Renal pelvis (tissue), 12 donors: Measurements from ENCODE around the gene LCORL. TPM values are rescaled to one million over a fixed set of nuclear protein-coding genes. Genes with fewer than 3 reads are reported as not detected.
"Not testable (repeated sequence)": the region's sequence is repeated elsewhere in the genome, so short reads cannot be mapped to it uniquely, and the experiment has no call there.

Experiments used
- DNase-seq: peaks from one replicate; pipeline ENCODE4 v3.0.0-alpha.2; 2013
- long read RNA-seq, 16 experiments: transcript quantifications; one replicate each; lab custom pipeline, GENCODE V29; 2026
- polyA plus RNA-seq, 3 donors: library from polyadenylated mRNA; unstranded; fragments of 120-200 nt; gene quantifications; one replicate each; pipeline ENCODE4 v1.2.1, GENCODE V29; 2013; ENCODE audit not compliant: insufficient read length in 3 of 3

Gene LCORL
- polyA plus RNA-seq, result 10 to 100 TPM; 22.3 to 25.3 (median 24.9) TPM
- long read RNA-seq, donor 1, full-length matches to known transcripts, result 1 of 6 reads
- long read RNA-seq, donor 1, partial matches to known transcripts, result 5 of 6 reads
- long read RNA-seq, donor 1, other reads (novel, unspliced or antisense), result 0 of 6 reads
- long read RNA-seq, donor 2, full-length matches to known transcripts, result 2 of 2 reads
- long read RNA-seq, donor 2, partial matches to known transcripts, result 0 of 2 reads
- long read RNA-seq, donor 2, other reads (novel, unspliced or antisense), result 0 of 2 reads
- long read RNA-seq, donor 3, full-length matches to known transcripts, result 3 of 3 reads
- long read RNA-seq, donor 3, partial matches to known transcripts, result 0 of 3 reads
- long read RNA-seq, donor 3, other reads (novel, unspliced or antisense), result 0 of 3 reads
- long read RNA-seq, donor 4, result 0 reads
- long read RNA-seq, donor 5, full-length matches to known transcripts, result 1 of 1 reads
- long read RNA-seq, donor 5, partial matches to known transcripts, result 0 of 1 reads
- long read RNA-seq, donor 5, other reads (novel, unspliced or antisense), result 0 of 1 reads
- long read RNA-seq, donor 6, full-length matches to known transcripts, result 2 of 2 reads
- long read RNA-seq, donor 6, partial matches to known transcripts, result 0 of 2 reads
- long read RNA-seq, donor 6, other reads (novel, unspliced or antisense), result 0 of 2 reads
- long read RNA-seq, donor 7, partial matches to known transcripts, result 9 of 9 reads
- long read RNA-seq, donor 7, other reads (novel, unspliced or antisense), result 0 of 9 reads
- long read RNA-seq, donor 8, full-length matches to known transcripts, result 1 of 7 reads
- long read RNA-seq, donor 8, partial matches to known transcripts, result 6 of 7 reads
- long read RNA-seq, donor 8, other reads (novel, unspliced or antisense), result 0 of 7 reads
- long read RNA-seq, donor 9, full-length matches to known transcripts, result 4 of 15 reads
- long read RNA-seq, donor 9, partial matches to known transcripts, result 11 of 15 reads
- long read RNA-seq, donor 9, other reads (novel, unspliced or antisense), result 0 of 15 reads
- long read RNA-seq, donor 10, full-length matches to known transcripts, result 5 of 15 reads
- long read RNA-seq, donor 10, partial matches to known transcripts, result 10 of 15 reads
- long read RNA-seq, donor 10, other reads (novel, unspliced or antisense), result 0 of 15 reads
- long read RNA-seq, donor 11, full-length matches to known transcripts, result 2 of 2 reads
- long read RNA-seq, donor 11, partial matches to known transcripts, result 0 of 2 reads
- long read RNA-seq, donor 11, other reads (novel, unspliced or antisense), result 0 of 2 reads
- long read RNA-seq, donor 12, full-length matches to known transcripts, result 5 of 5 reads
- long read RNA-seq, donor 12, partial matches to known transcripts, result 0 of 5 reads
- long read RNA-seq, donor 12, other reads (novel, unspliced or antisense), result 0 of 5 reads
- long read RNA-seq, donor 13, full-length matches to known transcripts, result 5 of 5 reads
- long read RNA-seq, donor 13, partial matches to known transcripts, result 0 of 5 reads
- long read RNA-seq, donor 13, other reads (novel, unspliced or antisense), result 0 of 5 reads
- long read RNA-seq, donor 14, full-length matches to known transcripts, result 4 of 4 reads
- long read RNA-seq, donor 14, partial matches to known transcripts, result 0 of 4 reads
- long read RNA-seq, donor 14, other reads (novel, unspliced or antisense), result 0 of 4 reads
- long read RNA-seq, donor 15, full-length matches to known transcripts, result 8 of 8 reads
- long read RNA-seq, donor 15, partial matches to known transcripts, result 0 of 8 reads
- long read RNA-seq, donor 15, other reads (novel, unspliced or antisense), result 0 of 8 reads
- long read RNA-seq, donor 16, full-length matches to known transcripts, result 4 of 4 reads
- long read RNA-seq, donor 16, partial matches to known transcripts, result 0 of 4 reads
- long read RNA-seq, donor 16, other reads (novel, unspliced or antisense), result 0 of 4 reads

DNA sequence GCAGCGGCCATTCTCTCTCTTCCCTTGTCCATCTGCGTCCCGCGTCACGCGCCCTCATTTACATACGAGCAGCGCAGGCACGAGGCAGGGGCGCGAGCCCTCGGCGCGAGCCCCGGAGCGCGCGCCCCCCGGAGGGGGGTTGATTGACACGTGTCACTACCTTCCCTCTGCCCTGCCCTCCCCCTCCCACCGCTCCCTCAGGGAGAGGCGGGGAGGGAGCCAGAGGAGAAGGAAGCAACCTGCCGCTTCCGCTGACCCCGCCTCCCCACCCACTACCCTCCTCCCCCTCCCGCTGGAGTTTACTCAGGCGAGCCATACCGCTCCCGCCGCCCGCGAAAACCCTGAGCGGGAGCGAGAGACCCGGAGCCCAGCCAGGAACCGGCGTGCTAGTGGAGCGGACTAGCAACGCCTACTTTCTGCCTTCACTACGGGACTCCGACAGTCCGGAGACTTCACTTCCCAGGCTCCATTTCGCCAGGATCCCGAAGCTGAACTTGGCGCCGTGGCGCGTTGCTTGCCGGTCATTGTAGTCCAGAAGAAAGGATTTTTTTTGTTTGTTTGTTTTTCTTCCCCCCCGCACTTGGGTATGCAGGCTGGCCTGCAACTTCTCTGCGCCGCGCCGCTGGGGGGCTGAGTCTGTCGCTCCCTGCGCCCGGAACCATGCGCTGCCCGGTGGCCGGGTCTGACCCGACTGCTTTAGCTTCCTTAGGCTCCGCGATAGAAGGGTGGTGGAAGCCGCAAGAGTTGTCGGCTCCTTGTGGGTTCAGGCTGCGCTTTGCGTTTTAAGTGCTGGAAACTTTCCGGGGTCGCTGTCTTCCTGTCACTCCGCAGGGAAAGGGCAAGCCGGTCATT, at the start of gene LCORL:
Gene LCORL (minus strand): TSS at position 36 of the 852 bp plus-strand sequence. CDS start 4 bp downstream, at position 32.
- DNase-seq, result peak; percentile 97

GRCh38 chr4:18069810-18070209, 48.3 kb upstream of the LCORL start:
- no peak for DNase-seq

GRCh38 chr4:18067031-18067430, 45.5 kb upstream of the LCORL start:
- no peak for DNase-seq

GRCh38 chr4:18063079-18063478, 41.5 kb upstream of the LCORL start:
- DNase-seq, result no peak

GRCh38 chr4:18057821-18058533, 36.4 kb upstream of the LCORL start:
- no peak for DNase-seq

GRCh38 chr4:18056030-18056429, 34.5 kb upstream of the LCORL start:
- DNase-seq, result no peak

DNA sequence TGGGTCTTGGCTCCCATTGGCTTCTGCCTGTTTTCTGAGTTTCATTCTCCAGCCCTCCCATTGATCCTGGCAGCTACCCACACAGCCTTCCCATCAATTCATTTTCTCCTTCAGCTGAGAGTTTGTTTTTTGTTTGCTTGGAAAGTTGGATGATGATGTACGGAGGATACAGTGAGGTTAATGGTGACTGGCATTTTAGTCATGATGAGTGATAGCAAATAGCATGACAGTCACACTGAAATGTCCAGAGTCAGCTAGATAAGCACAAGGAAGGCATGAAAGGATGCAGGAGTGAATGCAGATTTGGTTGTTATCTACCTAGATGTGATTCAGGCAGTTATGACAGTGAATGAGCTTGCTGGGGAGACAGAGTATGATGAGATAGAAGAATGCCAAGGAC, 30.6 kb upstream of the LCORL start:
- no peak for DNase-seq

GRCh38 chr4:18051281-18051680, 29.7 kb upstream of the LCORL start:
- no peak for DNase-seq

DNA sequence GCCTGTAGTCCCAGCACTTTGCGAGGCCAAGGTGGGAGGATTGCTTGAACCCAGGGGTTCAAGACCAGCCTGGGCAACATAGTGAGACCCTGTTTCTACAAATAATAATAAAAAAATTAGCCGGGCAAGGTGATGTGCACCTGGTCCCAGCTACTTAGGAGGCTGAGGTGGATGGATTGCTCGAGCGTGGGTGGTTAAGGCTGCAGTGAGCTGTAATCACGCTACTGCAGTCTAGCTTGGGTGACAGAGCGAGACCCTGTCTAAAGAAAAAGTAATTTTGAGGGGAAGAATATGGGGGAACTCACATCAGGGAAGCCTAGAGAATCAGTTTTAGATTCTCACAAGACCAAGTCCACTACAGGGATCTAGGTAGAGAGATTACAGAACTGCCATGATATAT, 28.9 kb upstream of the LCORL start:
- no peak for DNase-seq

GRCh38 chr4:18049446-18049845, 27.9 kb upstream of the LCORL start:
- DNase-seq, result no peak

DNA sequence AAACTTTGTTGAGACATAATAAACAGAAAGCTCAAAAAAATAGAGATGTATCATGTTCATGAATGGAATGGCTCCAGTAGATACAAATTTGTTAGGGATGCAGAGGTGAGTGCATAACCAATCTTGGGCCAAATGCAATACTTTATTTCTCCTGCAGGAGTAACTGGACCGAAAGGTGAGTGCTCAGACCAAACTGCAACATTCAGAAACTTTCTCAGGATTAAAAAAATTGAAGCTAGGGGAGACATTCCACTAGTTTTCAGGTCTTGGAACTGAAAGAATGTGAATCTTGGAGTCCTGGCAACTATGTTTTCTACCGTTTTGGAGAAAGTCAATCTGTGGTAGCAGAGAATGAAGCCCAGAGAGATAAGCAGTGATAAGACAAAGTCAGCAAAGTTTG, 21.2 kb upstream of the LCORL start:
- no peak for DNase-seq

GRCh38 chr4:18042012-18042411, 20.5 kb upstream of the LCORL start:
- no peak for DNase-seq

- no peak for DNase-seq
Observed at GRCh38 chr4:18041114-18041513, 19.6 kb upstream of the LCORL start.

DNA sequence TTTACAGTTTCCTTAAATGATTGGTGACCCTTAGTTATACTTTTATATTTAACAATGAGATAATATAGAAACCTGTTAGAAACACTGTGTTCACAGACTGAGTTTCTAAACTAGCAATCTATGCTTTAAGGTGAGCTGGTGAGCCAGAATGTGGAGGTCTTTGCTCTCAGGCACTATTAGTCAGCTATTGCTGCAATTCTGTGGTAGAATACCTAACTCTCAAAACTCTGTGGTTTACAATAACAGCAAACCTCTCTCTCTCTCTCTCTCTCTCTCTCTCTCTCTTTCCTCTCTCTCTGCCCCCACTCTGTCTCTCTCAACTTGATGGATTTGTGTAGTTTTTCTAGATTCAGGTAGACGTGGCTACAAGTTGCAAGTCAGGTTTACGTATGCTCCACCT, 17.6 kb upstream of the LCORL start:
- no peak for DNase-seq

DNA sequence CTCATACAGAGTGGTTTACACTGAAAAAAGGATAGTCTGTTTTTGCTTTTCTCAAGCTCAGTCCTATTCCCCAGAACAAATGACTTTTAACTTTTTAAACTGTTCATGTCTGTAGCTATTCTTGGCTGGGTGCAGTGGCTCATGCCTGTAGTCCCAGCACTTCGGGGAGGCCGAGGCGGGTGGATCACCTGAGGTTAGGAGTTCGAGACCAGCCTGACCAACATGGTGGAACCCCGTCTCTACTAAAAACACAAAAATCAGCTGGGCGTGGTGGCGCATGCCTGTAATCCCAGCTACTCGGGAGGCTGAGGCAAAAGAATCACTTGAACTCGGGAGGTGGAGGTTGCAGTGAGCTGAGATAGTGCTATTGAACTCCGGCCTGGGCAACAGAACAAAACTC, 14.8 kb upstream of the LCORL start:
- DNase-seq, result not testable (repeated sequence)

DNA sequence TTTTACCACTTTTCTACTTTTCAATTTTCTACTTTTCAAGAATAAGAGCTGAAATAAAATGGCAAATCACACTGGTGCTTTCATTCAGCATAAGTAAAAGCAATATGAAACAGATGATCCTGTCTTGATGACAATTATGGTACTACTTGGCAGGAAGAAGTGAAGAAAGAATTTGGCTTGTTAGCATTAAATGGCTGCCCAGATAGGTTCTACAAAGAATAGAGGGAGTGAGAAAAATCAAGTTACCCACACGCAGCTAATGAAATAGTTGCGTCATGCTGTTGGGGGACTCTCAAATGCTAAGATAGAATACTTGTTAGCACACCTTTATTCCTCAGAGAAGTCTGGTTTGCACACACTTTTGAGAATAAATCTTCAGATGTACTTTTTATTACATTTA, 12.5 kb upstream of the LCORL start:
- DNase-seq, result no peak

DNA sequence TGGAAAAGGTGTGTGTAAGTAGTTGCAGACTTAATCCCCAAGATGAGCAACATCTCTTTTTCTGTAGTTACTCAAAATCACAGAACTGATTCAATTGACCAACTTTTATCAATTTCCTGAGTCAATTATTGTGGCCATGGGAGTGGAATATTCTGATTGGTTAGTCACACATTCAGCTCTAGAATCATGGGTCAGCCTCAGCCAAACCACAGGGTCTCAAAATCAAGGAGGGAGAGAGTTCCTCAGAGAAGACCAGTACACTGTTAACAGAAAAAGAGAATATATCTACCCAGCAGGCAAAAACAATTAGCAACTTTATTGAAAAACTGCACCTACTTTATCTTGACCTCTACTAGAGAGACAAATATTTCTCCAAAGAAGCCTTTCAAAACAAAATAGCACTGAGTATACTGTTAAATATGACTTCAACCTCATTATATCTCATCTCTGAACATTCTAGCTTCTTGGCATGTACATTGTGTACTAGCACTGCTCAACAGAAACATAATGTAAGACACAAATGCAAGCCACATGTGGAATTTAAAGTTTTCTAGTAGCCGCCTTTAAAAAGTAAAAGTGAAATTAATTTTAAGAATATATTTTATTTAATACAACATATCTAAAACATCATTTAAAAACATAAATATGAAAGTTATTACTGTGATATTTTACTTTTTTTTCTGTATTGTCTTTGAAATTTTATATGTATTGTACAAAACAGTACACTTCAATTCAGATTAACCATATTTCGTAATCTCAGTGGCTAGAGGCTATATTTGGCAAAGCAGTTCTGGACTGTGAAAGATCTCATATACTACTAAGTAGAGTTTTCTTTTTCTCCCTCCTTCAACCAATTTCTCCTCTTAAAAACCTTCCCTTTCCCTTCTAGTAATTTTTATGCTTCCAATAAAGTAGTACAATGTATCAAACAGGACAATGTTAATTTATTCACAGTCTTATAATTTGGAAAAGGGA, 11.8 kb upstream of the LCORL start:
- no peak for DNase-seq

- DNase-seq, result no peak
Observed at GRCh38 chr4:18025288-18025687, 3.7 kb upstream of the LCORL start.
